ENCODE measurements around the gene CRYBG3.
"Not testable (repeated sequence)": the region's sequence is repeated elsewhere in the genome, so short reads cannot be mapped to it uniquely, and the experiment has no call there.

CRYBG3 gene

DNA sequence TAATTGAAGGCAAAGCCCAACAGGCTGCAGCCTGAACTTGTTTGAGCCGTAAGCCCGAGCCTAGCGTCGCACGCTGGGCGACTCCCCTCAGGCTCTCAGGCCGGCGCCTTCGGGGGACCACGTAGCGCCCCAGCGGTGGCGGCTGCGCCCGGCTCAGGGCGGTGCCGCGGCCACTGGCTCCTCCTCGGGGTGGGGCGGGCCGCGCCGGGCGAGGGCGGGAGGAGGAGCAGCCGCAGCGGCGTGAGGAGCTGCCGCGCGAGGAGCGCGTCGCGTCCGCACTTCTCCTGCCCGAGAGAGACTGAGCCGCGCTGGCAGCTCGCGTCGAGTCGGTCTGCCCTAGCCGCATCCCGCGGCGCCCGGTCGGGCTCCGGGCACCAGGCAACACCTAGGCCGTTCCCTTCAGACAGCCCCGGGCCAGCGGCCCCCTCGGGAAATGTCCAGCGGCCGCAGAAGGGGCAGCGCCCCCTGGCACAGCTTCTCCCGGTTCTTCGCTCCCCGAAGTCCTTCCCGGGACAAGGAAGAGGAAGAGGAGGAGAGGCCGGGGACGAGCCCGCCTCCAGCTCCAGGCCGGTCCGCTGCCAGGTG lies at the start of gene CRYBG3:
Gene CRYBG3 (plus strand): TSS at position 238 of the 585 bp plus-strand sequence. CDS start 196 bp downstream, at position 434.
- DNase-seq: peak in 55 of 56 donors; percentile 7 to 86 (median 69)

DNA sequence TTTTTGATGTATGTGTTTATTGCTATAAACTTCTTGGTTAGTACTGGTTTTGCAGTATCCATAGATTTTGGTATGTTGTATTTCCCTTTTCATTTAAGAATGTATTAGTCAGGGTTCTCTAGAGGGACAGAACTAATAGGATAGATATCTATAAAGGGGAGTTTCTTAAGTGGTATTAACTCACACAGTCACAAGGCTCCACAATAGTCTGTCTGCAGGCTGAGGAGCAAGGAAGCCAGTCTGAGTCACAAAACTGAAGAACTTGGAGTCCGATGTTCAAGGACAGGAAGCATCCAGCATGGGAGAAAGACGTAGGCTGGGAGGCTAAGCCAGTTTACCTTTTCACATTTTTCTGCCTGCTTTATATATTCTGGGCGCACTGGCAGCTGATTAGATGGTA lies 48.9 kb upstream of the CRYBG3 start:
- DNase-seq: no peak

- no peak for DNase-seq
Measured at GRCh38 chr3:97778152-97778551, 43.7 kb upstream of the CRYBG3 start.

DNA sequence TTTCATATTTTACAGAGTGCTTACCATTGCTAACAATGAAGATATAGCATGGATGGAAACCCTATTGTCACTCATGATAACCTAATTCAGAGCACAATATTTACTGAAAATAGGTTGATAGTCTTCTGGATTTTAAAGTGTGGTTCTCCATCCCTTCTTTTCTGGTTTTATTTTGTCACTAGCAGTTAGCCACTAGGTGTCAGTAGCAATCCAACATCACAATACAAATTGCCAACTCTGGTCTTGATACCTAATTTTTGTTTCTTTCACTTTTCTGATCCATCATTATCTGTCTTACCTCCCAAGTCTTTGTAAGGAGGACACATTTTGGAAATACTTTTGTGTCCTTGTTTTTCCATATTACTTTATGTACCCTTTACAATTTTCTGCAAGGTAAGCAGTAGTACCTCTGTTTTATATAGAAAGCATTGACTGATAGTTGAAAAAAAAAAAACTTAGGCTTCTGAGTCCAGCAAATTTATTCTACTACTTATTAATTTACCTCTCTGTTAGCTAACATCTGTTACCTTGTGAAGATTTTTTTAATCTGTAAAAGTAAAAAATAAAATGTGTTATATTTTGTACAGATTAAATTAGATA lies 28.3 kb upstream of the CRYBG3 start:
- peak in 1 of 56 donors; percentile 48 for DNase-seq

DNA sequence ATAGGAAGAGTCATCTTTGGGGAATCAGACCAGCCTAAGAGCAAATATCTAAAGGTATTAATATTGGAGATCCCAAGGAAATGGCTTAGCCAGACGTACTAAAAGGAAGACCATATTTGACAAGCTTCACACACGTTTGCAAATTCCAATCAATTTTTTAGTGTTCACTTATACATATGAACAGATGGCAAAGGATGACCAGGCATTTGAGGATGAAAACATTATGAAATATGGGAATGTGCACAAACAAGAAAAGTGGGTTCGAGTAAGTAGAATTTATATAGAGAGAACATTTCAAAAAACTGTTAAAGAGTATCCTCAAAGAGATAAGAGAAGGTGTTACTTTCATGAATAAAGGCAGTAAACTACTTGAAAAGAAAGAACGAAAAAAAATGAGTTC lies 25.9 kb upstream of the CRYBG3 start:
- DNase-seq: no peak

DNA sequence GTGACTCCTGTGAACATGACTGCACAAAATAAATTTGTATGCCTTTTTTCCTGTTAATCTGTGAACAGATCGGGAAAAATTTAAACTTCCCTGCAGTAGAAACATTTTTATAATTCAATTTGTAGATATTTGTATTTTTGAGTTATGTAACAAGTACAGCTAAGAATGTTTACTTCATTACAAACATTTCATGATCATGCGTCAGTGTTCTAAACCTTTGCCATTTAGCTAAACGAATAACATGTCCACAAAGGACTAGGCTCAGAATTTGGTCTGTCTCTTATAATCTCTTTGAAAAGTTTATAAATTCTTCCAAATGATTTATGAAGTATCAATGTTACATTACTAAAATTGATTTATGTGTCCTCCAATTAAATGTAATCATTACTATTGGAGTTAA lies 17.3 kb upstream of the CRYBG3 start:
- no peak for DNase-seq

DNA sequence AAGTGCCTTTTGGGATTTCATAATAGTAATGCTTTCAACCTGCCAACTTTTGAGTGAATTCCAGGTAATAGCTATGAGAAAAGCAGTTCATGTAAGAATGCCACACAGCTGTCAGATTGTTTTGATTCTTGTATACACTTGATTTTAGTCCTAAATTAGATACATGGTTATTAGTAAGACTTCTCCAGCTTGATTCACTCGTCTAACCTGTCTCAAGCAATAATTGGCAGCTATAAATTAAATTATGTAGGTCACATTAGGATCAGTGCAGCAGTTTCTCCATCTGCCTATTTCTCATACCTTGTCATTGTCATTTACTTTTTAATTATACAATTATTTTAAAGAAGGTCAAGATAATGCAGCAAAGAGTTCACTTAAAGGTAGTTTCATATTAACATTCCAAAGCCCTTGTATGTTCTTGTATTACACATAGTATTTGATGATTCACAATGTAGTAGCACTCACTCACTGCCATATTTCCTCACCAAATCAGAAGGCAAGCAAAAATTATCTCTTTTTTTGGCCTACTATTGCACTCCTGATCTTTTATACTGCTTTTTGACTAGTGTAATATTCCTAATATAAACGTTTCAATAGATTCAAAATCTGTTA lies 10.9 kb upstream of the CRYBG3 start:
- DNase-seq: no peak

GRCh38 chr3:97815149-97815917 lies 6.5 kb upstream of the CRYBG3 start:
- no peak for DNase-seq

DNA sequence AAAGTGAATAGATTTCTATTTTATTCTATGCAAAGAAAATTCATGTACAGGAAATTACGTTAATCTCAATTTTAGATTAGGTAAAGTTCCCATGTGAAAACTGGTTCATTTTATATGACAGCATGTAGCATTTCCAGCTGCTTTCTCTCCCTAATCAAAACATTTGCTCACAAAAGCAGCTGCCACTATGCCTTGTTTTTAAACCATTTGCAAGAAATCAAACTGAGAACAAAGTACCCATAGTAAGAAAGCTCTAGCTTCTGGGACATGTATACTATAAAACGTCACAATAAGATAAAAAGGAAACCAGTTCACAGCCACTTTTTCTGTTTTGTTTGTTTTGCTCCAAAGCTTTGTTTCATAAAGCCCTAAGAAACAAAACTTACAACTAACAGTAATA lies 5.0 kb upstream of the CRYBG3 start:
- no peak for DNase-seq

GRCh38 chr3:97817965-97818364 lies 3.8 kb upstream of the CRYBG3 start:
- DNase-seq: peak in 1 of 56 donors; percentile 3

GRCh38 chr3:97820780-97821179 lies 1.0 kb upstream of the CRYBG3 start:
- DNase-seq: no peak

DNA sequence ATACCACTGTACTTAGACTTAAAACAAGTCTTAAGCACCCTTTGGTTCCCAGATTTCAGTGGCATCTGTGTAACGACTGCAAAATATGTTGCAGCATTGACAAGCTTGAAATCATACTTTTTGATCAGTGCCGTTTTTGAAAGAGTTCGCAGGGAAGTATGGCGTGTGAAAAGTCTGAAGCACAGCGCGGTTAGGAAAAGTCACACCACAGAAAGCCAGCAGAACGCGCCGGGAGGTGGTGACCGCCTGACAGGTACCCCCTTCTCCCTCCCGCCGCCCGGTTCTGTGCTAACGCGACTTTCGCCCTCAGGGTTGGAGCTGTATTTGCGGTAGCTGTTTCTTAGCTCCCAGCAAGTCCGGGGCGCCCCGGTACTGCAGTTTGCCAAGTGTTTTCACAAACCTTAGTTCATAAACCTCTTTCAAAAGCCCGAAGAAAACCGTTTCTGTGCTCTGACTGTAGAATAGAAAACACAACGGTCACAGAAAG lies 481 bp upstream of the CRYBG3 start:
- DNase-seq: peak in 22 of 56 donors; percentile 8 to 70 (median 53)

DNA sequence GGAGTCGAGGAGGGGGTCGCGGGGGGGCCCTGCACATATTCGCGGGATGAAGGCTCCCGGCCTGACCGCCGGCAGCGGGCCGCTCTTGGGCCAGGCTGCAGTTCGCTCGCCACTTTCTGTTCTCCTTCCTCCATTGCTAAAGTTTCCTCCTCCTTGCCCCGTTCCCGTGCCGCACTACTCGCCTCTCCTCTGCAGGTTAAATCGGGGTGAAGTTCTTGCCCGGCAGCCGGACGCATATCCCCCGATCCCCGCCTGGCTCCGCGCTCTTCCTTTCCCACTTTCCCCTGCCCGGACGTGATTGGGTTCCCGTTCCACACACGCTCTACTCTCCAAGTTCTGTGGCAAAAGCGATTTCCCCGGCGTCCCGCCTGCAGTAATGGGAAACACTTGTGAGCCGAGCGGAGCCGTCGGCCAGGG lies 556 bp downstream of the CRYBG3 start:
- peak in 30 of 56 donors; percentile 10 to 74 (median 37) for DNase-seq

GRCh38 chr3:97823046-97824004 lies 1.5 kb downstream of the CRYBG3 start:
- DNase-seq: peak in 17 of 56 donors; percentile 1 to 35 (median 16)

GRCh38 chr3:97825101-97825500 lies 3.3 kb downstream of the CRYBG3 start:
- DNase-seq: no peak

DNA sequence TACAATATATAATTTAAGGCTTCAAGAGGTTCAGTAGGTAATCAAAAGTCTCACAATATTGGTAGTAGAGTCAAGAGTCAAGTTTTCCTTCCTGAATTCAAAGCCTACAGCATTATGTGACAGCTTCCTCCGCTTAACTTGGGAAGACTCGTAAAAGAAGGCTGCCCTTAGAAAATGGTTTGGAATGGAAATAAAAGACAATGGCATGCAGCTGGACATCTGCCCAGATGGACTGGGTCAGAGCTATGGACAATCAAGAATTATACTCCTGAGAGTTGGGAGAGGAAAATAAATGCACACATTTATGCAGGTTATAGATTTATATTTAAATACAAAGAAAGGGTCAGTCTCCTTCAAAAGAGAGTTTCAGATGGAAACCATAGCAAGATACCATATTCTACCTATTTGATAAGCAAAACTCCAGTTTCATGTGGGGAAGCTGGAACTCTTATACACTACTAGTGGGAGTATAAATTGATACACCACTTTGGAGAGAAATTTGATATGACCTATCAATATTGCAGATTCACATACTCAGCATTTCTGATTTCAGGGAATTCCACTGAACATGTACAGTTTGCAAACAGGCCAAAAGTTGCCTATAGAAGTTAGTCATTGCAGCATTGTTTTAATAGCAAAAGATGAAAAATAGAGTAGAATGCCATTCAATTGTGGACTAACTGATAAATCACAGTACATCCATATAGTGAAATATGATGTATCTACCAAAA lies 6.1 kb downstream of the CRYBG3 start:
- peak in 22 of 56 donors; percentile 1 to 47 (median 24) for DNase-seq

DNA sequence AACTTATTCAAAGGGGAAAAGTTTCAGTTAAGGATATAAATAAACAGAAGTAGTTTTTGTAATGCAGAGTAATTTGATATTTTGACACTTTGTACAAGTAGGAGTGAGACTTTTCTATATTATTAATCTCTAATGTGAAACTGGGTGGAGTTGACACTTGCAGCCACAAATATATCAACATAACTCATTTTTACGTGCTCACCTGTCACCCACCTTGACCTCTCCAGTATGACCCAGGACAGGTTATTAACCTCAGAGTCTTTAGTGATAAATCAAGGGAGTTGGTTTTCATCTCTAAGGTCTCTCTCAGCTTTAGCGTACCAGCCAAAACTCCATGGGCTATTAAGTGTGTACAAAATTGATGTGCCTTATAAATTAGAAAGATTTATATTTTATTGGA lies 7.4 kb downstream of the CRYBG3 start:
- DNase-seq: no peak

- no peak for DNase-seq
Measured at GRCh38 chr3:97830638-97831037, 8.8 kb downstream of the CRYBG3 start.

GRCh38 chr3:97831140-97831539 lies 9.3 kb downstream of the CRYBG3 start:
- no peak for DNase-seq

- not testable (repeated sequence) for DNase-seq
Measured at GRCh38 chr3:97833184-97833583, 11.4 kb downstream of the CRYBG3 start.

Data from amygdala (tissue), 56 donors.